Measurements from ENCODE around the gene RRP1B.
A peak's percentile ranks its signal among the peaks of the same experiment; 100 is the strongest.

Gene RRP1B

DNA sequence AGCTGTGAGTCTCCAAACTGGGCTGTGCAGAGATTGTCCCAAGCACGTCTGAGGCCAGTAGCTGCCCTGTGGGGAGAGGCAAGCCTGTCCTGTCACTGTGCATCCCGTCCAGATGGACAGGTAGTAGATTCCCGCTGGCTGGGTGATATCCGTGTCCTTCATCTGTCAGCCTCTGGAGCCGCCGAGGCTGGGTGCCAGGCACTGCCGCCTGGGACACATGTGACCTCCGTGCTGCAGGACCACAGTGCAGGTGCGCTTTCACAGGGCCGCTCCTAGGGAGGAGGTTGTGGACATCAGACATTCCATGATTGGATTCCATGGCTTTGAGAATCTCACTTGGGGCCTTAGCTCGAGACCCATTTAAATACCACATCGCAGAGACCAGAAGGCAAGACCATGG lies 64.3 kb downstream of the RRP1B start:
- no peak overlapping the region for H3K4me3 ChIP-seq (replicated peaks; ENCODE audit: low read depth, low read length)
- H3K27me3 ChIP-seq (replicated peaks; ENCODE audit: control insufficient read depth, insufficient read depth, low read length), result no peaks in the 10 kb centered on the region
- TF ChIP-seq, protein P1, sequence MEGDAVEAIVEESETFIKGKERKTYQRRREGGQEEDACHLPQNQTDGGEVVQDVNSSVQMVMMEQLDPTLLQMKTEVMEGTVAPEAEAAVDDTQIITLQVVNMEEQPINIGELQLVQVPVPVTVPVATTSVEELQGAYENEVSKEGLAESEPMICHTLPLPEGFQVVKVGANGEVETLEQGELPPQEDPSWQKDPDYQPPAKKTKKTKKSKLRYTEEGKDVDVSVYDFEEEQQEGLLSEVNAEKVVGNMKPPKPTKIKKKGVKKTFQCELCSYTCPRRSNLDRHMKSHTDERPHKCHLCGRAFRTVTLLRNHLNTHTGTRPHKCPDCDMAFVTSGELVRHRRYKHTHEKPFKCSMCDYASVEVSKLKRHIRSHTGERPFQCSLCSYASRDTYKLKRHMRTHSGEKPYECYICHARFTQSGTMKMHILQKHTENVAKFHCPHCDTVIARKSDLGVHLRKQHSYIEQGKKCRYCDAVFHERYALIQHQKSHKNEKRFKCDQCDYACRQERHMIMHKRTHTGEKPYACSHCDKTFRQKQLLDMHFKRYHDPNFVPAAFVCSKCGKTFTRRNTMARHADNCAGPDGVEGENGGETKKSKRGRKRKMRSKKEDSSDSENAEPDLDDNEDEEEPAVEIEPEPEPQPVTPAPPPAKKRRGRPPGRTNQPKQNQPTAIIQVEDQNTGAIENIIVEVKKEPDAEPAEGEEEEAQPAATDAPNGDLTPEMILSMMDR (IDR thresholded peaks at IDR 0.05; ENCODE audit: insufficient read depth, low read length, poor library complexity, severe bottlenecking), result no peak
- no peak for DNase-seq (ENCODE audit: extremely low read depth, insufficient read length)
- peaks cover 2% of the 10 kb centered on the region; the same call in 1 of the 2 replicates for H3K36me3 ChIP-seq (ENCODE audit: control insufficient read depth, insufficient read depth, low read length)

DNA sequence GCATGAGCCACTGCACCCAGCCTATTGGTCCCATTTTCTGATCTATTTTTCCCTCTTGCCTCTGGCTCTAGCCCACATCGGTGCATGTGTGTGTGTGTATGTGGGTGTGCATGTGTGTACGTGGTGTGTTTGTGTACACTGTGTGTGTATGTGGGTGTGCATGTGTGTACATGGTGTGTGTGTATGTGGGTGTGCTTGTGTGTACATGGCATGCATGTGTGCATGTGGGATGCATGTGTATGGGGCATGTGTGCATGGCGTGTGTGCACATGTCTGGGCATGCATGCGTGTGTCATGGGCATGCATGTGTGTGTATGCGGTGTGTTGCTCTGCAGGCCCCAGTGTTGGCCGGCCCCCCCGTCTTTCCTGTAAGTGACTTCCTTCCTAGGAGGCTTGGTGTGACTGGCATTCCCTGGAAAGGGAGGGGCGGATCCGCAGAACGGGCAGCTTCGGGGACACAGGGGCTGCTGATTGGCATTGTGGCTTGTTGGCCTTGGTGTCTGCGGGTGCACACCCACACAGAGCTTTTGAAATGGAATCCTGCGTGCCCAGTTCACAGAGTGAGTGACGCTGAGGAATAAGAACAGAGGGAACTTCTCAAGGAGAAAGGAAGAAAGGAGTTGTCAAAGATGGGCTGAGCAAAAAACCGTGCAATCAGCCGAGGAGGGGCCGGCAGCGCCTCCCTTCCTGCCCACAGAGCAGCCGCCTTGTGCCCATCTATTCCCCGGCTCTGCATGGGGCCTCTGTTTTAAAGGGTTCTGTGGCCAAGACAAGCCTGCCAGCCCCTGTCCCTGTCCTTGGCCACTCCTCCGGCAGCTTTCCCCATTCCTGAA lies 67.5 kb downstream of the RRP1B start:
- H3K27me3 ChIP-seq (replicated peaks; ENCODE audit: control insufficient read depth, insufficient read depth, low read length), result no peaks in the 10 kb centered on the region
- TF ChIP-seq, protein P1 (IDR thresholded peaks at IDR 0.05; ENCODE audit: insufficient read depth, low read length, poor library complexity, severe bottlenecking), result no peak
- H3K4me3 ChIP-seq (replicated peaks; ENCODE audit: low read depth, low read length), result no peak overlapping the region
- peaks cover 3% of the 10 kb centered on the region for H3K36me3 ChIP-seq (ENCODE audit: control insufficient read depth, insufficient read depth, low read length)
- DNase-seq (ENCODE audit: extremely low read depth, insufficient read length), result no peak

DNA sequence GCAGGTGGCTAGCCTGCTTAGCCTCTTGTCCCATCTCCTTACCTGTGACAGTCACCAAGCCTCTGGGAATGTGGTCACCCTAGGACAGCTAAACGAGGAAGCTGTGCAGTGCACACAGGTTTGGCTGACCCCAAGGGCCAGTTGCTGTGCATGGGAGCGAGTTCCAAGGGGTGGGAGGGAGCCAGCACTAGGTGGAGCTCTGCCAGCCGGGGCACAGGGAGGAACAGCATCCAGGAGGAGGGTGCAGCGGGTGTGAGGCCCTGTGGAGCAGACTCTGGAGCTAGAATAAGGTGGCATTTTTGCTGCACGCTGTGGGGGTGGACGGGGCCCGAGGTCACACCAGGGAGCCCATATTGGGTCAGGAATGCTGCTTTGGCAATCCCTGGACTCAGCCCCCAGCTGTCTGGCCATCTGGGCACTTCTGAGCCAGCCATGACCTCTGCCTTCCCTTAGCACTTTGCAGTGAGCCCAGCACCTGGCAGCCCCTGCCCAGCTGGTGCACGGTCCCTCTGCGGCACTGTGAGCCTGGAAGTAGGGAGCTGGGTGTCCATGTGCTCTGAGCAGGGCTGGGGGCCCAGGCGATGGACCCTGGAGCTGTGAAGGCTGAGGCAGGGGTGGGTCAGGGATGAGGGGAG lies 68.3 kb downstream of the RRP1B start:
- no peaks in the 10 kb centered on the region for H3K27me3 ChIP-seq (replicated peaks; ENCODE audit: control insufficient read depth, insufficient read depth, low read length)
- H3K36me3 ChIP-seq (ENCODE audit: control insufficient read depth, insufficient read depth, low read length), result peaks cover 5% of the 10 kb centered on the region
- DNase-seq (ENCODE audit: extremely low read depth, insufficient read length), result no peak
- H3K4me3 ChIP-seq (replicated peaks; ENCODE audit: low read depth, low read length), result peak overlapping the region; percentile 67
- TF ChIP-seq, protein P1 (IDR thresholded peaks at IDR 0.05; ENCODE audit: insufficient read depth, low read length, poor library complexity, severe bottlenecking), result peak; percentile 38

DNA sequence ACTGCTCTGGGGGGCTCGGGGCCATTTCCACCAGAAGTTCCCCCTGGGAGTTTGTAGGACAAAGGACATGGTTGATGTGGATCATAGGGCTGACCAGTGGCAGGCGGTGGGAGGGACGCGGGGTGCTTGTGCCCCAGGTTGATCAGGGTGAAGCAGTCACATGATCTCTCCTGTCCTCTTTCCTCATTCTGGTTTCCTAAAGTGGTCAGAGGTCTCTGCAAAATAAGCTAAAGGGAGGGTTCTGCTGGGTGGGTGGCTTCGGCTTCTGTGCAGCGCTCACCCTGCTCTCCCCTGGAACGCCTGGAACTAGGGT lies 68.8 kb downstream of the RRP1B start:
- no peak for DNase-seq (ENCODE audit: extremely low read depth, insufficient read length)
- peaks cover 5% of the 10 kb centered on the region for H3K36me3 ChIP-seq (ENCODE audit: control insufficient read depth, insufficient read depth, low read length)
- H3K4me3 ChIP-seq (replicated peaks; ENCODE audit: low read depth, low read length), result peak overlapping the region; percentile 67
- TF ChIP-seq, protein P1 (IDR thresholded peaks at IDR 0.05; ENCODE audit: insufficient read depth, low read length, poor library complexity, severe bottlenecking), result no peak
- no peaks in the 10 kb centered on the region for H3K27me3 ChIP-seq (replicated peaks; ENCODE audit: control insufficient read depth, insufficient read depth, low read length)

DNA sequence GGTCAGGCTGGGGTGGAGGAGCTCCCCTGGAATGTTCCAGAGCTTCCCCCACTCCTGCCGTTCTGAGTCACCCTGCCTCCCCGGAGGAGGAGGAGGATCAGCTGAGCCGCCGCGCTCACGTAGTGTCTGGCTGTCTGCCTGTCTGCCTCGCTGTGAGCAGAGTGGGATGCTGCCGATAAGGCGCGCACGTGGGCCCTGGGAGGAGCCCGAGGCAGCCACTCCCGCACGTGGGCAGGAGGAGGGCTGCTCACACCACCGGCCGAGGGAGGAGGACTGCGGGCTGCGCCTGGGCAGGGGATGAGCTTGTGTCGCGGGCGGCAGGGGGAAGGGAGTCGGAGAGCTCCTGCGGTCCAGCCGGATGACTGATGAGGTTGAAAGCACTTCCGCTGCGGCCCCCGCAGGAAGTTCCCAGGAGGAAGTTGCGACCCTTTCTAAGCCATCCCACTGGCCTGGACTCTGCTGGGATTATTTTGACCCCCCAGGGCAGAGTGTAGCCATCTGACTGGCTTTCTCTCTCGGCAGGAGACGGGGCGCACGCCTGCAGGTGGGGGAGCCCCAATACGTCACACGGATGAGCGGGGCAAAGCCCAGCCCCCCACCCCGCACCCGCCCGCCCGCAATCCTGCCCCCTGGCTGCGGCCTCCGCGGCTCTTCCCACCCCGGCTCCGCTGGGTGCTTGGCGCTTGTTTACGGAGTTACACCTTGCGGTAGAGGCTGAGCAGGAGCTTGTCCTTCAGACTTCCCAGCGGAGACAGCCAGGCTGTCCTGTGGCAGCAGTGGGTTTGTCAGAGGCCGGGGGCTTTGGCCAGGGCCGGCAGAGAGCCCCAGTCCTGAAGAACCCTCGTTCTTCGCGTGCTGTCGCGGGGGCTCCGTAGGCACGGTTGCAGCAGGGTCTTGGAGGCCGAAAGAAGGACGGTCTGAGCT lies 69.4 kb downstream of the RRP1B start:
- DNase-seq (ENCODE audit: extremely low read depth, insufficient read length), result peak; percentile 90
- Histone ChIP-seq H3K4me3 (replicated peaks; ENCODE audit: low read depth, low read length) (peak overlapping the region; percentile 67), H3K27me3 (replicated peaks; ENCODE audit: control insufficient read depth, insufficient read depth, low read length) (no peaks in the 10 kb centered on the region), H3K36me3 (ENCODE audit: control insufficient read depth, insufficient read depth, low read length) (peaks cover 5% of the 10 kb centered on the region)
- TF ChIP-seq, protein P1 (IDR thresholded peaks at IDR 0.05; ENCODE audit: insufficient read depth, low read length, poor library complexity, severe bottlenecking), result peak; percentile 23

Measured in GM06990 (cell line).